ENCODE measurements around the gene GABPB2.

The GABPB2 gene

GRCh38 chr1:151171190-151171589 is 100.6 kb downstream of the GABPB2 start:
- intact Hi-C loops (cut with micrococcal nuclease), result no loop called here
- Mint-ChIP-seq H3K4me3 (no peak overlapping the region), H3K4me1 (ENCODE audit: low read depth) (peaks cover 30% of the 10 kb centered on the region), H3K36me3 (ENCODE audit: low read depth) (peaks cover 90% of the 10 kb centered on the region), H3K27me3 (no peaks in the 10 kb centered on the region), H3K27ac (no peak overlapping the region), H3K9me3 (no peaks in the 10 kb centered on the region)
